HG02973 (cell line): ENCODE data around the gene RPL14.
A peak's percentile ranks its signal among the peaks of the same experiment; 100 is the strongest.
"Not testable (repeated sequence)": the region's sequence is repeated elsewhere in the genome, so short reads cannot be mapped to it uniquely, and the experiment has no call there.

Experiments used
- ATAC-seq: cut with Tn5 transposase; IDR thresholded peaks from one replicate; pipeline ENCODE4 v1.9.1; 2021; ENCODE audit warnings: moderate library complexity; ENCODE audit not compliant: unreplicated experiment

RPL14 gene

DNA sequence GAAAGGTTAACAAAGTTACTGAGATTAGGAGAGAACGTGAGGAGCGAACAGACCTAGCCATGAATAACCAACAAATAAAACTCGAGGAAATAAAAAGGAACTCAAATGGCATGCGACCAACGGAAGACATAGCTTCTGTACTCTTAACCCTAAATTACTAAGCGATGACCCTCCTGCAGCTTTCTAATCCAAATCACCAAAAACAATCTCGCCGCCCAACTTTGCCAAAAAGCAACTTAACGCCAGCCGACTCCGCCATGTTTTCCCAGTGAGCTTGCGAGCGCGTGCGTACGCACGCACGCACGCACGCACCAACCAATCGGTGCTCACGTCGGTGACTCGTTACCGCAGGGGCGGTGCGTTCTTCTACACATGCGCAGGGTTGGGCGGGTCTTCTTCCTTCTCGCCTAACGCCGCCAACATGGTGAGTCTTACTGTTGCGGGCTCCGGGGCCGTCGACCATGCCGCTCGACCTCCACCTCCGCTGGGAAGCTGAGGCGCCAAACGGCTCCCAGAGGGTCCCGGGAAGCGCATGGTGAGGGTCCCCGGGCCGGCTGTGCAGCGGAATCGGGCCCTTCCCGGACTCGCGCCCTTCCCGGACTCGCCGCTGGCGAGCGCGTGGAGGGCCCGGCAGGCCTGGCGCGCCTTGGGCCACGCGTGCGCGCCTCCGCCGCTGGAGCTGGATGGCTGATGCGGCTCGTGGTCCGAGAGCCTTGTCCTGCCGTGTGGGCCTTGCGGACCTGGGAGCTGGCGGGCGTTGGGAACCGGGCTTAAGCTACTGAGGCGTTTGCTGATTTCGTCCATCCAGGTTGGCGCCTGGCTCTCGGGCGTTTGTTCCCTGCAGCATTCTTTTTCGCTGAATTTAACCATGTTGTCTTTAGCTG, at the start of gene RPL14:
Gene RPL14, plus strand, starts transcription at position 400 of the 884 bp plus-strand sequence. Its CDS starts 133 bp downstream, at position 533.
- ATAC-seq: peak; percentile 62

DNA sequence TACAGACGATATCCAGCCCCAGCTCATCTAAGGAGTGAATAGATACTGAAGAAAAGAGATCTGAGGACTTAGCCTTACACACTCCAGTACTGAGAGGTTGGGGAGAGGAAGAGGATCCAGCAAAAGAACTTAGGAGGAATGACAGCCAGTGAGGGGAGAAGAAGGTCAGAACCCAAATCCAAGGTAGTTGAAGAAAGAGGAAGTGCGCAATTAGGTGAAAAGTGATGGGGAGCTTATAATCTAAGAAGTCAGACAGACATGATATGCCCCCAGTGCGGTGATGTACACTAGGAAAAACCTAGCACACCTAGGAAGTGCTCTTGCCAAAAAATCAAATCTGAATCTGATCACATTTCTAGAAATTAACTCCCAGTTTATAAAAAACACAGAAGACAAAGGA, 49.5 kb upstream of the RPL14 start:
- ATAC-seq: no peak

DNA sequence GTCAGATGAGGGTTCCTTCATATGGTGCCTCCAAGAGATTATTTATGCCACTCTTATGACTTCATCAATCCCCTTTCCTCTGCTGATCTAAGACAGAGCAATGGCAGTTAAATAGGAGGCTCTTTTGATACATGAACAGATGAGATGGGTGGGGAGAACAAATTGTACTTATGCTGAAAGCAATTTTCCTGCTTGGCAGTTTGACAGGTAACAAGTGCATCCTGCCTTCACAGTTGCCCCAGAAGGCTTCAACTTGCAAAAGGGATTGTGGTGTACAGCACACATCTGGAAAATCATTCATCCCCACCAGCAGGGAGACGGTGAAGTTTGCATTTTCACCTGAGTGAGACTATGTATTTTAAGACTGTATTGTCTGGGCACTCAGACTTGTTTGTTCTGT, 42.9 kb upstream of the RPL14 start:
- no peak for ATAC-seq

DNA sequence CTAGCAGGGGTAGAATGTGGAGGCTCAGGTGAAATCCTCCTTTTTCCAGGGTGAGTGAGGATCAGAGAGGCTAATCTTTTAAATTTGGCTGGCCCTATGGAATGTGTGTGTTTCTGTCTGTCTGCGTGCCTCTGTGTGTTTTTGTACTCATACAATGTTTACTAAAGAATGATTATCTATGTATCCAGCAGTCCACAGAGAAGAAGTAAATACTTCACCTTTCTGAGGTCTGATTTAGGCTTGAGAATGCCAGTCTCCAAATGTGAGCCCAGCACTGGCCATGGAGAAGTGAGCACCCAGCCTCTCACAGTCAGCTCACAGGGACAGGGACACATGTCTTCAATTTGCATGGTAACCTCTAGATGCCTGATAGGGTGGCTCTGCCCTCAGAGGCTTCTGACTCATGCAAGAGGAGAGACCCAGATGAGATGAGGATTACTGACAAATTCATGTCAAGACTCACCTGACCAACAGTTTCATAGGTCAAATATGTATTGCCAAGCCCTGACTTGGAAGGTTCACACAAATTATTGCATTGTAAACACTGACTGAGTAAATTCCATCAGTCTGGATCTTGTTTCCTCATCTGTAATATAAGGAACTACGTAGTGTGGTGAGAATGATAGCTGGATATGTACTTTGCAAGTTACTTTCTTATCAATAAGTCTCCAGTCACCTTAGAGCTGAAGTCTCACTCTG, 39.1 kb upstream of the RPL14 start:
- no peak for ATAC-seq

- no peak for ATAC-seq
Measured at GRCh38 chr3:40422861-40423260, 34.3 kb upstream of the RPL14 start.

GRCh38 chr3:40427045-40427669, 30.0 kb upstream of the RPL14 start:
- ATAC-seq: no peak

DNA sequence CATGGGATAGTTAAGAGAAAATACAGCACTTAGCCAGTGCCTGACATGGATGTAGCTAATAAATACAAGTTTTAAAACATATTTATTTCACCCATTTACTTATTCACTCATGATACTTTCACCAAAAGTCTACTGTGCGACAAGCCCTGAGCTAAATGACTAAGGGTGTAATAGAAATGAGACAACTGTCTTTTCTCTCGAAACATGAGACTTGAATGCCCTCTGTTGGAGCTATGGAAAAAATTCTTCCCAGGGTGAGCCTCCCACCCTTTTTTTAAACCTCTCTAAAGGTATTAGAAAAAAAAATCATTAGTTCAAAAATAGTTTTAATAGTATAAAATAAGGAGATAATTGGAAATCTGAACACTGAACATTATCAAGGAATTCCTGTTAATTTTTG, 24.3 kb upstream of the RPL14 start:
- no peak for ATAC-seq

DNA sequence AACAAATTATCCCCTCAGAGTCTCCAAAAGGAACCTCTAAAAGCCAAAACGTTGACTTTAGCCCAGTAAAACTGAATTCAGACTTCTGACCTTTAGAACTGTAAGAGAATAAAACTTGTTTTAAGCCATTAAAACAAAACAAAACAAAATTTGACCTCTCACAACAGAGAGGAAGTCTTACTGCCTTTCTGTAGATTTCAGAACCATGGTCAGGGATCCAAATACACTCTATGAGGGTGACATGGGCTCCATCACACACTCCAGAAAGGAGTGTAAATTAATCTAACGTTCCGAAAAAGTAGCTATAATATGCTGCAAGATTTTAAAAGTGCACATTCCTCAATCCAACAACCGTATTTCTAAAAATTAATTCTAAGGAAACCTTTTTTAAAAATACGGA, 19.2 kb upstream of the RPL14 start:
- ATAC-seq: no peak

DNA sequence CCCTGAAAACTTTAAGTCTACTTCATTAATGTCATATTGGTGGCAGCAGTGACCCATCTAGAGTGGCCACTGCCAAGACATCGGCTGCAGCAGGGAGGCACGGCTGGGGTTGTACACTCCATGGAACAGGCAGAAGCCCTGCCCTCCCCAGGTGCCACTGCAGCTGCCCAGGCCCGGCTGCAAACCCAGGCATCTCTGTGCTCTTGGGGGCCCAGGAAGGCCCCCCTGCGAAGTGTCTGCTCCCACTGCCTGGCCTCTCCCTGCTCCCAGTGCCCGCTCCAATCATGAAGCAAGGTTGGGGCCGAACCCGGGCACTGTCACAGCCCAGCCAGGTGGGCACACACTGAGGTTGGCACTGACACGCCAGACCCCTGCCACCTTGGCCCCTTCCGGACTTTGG, 12.1 kb upstream of the RPL14 start:
- ATAC-seq: no peak

DNA sequence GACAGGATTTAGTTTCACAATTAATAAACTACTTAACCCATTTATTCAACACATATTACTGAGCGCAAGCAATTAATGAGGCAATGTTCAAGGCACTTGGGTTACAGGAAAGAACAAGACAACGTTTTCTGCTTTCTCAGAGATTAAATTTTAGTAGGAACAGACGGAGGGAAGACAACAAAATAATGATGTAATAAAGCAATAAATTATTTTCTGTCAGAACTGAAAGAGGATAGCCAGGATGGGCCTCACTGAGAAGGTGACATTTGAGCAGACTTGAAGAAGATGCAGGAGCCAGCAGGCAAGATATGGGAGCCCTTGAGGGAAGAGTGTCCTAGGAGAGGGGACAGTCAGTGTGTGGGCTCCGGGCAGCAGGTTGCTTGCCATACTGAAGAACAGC, 11.3 kb upstream of the RPL14 start:
- ATAC-seq: no peak

DNA sequence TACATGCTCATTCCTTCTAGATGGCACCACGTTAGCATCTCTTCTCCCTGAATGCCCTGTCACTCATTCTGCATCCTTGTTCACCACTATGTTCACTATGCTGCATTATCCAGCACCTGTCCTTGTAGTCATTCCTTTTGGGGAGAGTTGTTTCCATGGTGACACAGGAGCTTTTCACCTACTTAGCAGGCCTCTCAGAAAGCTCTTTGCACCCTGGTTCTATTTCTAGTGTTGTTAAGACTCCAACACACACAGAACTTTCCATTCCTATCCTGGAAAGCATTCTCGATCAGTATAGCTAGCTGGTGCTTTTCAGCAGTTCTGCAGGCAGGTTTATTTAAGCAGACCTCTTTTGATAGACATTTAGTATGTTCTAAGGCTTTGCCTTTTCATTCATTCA, 6.7 kb upstream of the RPL14 start:
- no peak for ATAC-seq

DNA sequence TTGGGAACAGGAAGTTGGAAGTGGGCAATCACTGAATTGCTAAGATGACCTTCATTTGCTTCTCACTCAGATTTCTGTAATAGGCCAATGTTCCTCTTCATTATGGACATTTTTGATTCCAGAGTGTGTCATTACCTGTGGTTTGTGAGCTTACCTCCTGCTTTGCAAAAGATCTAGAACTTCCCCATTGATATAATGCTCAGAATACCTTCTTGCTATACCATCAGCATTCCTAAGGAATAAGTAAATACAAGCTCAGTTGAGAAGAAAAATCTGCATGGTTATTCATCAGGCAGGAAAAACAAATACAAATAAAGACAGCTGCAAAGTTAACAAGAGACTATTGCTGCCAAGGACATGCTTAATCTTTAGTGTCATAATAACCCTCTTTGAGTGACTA, 5.6 kb upstream of the RPL14 start:
- ATAC-seq: no peak

DNA sequence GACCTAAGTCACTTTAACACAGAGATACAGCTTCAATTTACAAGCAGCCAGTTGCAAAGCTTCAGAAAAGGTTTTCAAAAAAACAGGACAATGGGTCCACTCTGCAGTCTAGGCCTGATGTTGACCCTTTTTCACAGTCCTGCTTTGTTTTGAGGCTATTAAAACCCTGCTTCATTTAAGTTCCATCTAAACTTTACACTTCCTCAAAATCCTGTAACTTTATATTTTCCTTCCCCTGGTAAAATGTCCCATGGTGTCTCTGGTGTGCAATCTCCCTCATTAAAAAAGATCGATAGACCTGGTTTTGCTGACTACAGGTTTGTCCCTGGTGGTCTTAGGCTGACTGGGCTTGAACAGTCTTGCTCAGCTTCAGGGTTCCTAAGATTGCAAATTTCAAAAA, 5.1 kb upstream of the RPL14 start:
- ATAC-seq: no peak

- ATAC-seq: no peak
Measured at GRCh38 chr3:40452562-40452875, 4.6 kb upstream of the RPL14 start.

GRCh38 chr3:40452876-40453730, 4.0 kb upstream of the RPL14 start:
- ATAC-seq: peak; percentile 94

GRCh38 chr3:40453933-40454332, 3.2 kb upstream of the RPL14 start:
- ATAC-seq: no peak

- no peak for ATAC-seq
Measured at GRCh38 chr3:40455328-40455727, 1.8 kb upstream of the RPL14 start.

GRCh38 chr3:40456279-40456939, 730 bp upstream of the RPL14 start:
- no peak for ATAC-seq

DNA sequence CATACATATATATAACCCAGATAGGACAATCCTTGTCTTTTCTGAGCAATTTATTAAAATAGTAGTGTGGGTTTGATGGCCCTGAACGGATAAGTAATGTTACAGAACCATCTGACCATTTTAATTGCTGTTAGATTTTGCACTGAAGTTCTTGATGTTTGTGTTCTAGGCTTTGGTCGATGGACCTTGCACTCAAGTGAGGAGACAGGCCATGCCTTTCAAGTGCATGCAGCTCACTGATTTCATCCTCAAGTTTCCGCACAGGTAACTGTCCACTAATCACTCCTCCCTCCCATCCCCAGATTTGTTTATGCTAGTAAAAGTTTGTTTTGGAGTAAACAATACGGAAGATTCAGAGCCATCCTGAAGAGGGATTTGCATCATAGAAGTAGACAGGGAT, 1.3 kb downstream of the RPL14 start:
- no peak for ATAC-seq

GRCh38 chr3:40460481-40460880, 3.3 kb downstream of the RPL14 start:
- ATAC-seq: not testable (repeated sequence)

DNA sequence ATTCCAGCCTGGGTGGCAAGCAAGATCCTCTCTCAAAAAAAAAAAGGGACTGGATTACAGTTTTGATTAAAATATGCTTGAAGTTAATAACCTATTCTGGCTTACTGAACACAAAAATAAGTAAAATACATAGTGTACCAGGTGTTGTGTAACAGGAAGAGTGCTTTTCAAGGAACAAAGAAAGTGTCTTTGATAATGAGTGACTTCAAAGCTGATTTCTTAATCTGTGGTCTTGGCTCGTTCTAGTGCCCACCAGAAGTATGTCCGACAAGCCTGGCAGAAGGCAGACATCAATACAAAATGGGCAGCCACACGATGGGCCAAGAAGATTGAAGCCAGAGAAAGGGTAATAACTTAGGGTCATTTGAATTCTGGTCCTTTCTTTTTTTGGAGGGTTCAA, 4.0 kb downstream of the RPL14 start:
- ATAC-seq: no peak
